M059J (cell line): Measurements from ENCODE around the gene ARL16. TPM values are rescaled to one million over a fixed set of nuclear protein-coding genes. Genes with fewer than 3 reads are reported as not detected.

Experiments
- DNase-seq: peaks from one replicate; pipeline ENCODE4 v3.0.0-alpha.2; 2012; ENCODE audit warnings: low read depth
- total RNA-seq: library from RNA; depleted of rRNA; stranded (reverse); fragments of >200 nt; shearing (Covaris generic); gene quantifications from 2 replicates; pipeline ENCODE4 v1.2.3, GENCODE V29; 2014

Gene ARL16
- total RNA-seq, 1 experiment from 2014 or later: 36.0 TPM

DNA sequence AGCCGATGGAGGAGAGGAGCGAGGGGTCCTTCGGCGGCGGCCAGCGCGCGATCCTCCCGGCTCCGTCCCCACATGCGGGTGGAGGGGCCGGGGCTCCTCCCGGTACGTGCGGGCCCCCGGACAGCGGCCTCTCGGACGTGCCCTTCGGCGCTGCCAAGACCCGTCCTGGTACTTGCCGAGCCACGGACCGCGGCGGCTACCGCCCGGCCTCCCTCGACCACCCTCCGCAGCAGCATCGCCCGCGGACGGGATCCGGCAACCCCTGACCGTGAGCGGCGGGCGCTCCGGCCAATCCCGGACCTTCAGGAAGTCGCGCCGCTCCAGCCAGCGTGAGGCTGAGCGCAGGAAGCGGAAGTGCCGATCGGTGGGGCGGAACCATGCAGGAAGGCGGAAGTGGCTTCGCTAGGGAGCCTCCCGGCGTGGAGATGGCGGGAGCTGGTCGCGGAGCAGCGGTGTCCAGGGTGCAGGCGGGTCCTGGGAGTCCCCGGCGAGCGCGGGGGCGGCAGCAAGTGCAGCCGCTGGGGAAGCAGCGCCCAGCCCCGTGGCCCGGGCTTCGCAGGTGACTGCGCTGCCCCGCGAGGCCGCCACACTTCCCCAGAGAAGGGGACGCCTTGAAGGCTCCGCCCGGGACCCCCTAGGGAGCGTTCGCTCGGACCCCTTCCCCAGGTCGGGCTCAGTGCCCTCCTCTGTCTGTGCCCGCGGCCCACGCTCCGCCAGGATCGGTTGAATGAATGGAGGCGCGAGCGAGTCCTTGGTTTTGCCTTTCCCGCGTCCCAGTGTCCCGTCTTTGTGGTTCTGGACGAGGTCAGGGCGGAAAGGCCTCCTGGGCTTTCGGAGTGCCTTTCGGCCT is 17.0 kb downstream of the ARL16 start, which contains the start of the genes CCDC137 and OXLD1:
TSS of gene CCDC137 (plus strand) at position 396 of the 850 bp plus-strand sequence. CDS start at position 426, 30 bp downstream.
TSS of gene OXLD1 (minus strand) at position 264 of the 850 bp plus-strand sequence. CDS start at position 236, 28 bp downstream.
- DNase-seq: peak; percentile 94

DNA sequence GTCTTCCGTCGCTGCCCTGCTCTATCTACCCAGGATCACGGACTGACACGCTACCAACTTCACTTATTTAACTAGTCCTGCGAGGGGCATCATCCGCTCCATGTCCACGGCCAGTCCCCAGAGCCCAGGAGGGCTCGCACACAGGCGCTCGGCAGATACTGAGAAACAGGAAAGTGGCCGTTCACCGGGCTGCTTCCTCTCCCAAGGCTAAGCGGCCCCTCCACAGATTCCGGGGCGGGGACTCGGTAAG is 17.6 kb downstream of the ARL16 start:
- peak; percentile 29 for DNase-seq

DNA sequence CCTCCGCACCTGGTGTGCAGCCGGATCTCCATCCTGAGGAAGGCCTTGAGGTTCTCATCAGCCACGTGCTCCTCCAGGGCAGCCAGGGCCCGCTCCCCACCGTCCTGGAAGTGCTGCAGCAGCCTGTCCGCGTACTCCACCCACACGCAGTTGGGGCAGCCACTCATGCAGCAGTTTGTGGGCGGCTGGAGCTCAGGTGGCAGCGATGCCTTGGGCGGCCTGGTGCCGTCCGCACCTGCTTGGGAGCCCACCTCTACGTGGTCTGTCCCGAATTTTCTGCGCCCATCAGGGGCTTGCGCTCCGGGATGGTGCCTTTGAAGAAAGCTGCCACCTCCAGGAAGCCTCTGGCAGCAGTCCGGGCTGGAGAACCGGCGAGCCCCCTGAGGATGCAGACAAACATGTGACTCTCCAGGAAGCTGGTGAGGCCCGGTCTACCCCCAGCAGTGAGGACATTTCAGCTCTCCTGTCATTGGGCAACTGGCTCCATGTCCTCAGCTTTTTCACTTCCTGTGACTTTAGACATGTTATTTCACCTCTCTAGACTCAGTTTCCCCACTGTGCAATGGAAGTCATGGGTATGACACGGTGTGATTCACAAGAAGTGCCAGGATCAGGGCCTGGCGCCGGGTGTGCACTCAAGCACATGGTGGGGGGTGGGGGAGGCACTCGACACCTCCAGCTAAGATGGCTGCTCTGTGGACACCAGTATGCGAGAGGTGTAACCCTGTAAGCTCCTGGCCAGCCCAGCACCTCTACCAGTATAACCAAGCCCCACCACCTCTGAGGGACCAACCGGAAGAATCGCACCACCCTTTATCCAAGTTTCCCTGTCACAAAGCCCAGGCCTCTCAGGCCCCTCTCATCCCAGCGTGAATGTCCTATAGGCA is 18.1 kb downstream of the ARL16 start:
- peak; percentile 18 for DNase-seq

DNA sequence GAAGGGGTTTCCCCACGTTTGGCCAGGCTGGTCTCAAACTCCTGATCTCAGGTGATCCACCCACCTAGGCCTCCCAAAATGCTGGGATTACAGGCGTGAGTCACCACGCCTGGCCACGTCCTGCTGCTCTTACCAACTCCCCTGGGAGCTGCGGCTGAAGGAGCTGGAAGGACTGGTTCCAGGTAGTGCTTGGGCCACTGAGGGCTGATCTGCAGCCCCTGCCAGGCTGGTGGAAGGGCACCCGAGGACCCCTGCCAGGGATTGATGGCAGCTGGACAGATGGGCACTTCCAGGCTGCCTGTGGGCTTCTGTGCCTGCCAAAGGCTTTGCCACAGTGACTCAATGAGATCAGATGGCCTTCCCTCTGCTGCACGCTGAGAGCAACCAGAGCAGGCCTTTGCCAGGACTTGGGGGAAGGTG is 19.5 kb downstream of the ARL16 start:
- no peak for DNase-seq

DNA sequence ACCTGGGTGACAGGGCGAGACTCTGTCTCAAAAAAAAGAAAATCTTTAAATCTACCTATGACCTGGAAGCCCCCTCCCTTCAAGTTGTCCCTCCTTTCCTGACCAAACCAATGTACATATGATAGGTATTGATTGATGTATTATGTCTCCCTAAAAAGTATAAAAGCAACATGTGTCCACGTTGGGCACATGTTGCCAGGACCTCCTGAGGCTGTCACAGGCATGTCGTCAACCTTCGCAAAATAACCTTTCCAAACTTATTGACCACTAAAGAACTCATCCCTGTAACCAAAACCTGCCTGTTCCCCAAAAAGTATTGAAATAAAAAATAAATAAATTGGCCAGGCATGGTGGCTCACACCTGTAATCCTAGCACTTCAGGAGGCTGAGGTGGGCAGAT is 21.6 kb downstream of the ARL16 start:
- no peak for DNase-seq

DNA sequence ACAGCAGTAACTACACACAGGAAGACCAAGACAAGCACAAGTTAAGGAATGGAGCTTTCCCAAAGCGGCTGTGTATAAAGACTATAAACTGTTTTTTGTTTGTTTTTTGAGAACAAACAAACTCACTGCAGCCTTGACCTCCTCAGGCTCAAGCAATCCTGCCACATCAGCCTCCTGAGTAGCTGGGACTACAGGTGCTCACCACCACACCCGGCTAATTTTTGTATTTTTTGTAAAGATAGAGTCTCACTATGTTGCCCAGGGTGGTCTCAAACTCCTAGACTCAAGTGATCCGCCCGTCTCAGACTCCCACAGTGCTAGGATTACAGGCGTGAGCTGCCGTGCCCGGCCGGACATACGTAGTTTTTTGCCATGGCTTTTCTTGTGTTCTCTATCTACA is 23.2 kb downstream of the ARL16 start:
- no peak for DNase-seq

DNA sequence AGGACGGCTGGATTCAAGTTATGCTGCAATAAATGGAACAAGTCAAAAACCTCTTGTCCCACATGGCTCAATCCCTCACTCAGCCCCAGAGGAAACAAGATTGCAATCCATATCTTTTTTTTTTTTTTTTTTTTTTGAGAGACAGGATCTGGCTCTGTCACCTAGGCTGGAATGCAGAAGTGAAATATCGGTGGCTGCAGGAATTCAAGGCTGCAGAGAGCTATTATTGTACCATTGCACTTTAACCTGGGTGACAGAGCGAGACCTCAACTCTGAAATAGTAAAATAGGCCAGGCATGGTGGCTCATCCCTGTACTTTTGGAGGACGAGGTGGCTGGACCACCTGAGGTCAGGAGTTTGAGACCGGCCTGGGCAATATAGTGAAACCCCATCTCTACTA is 24.6 kb downstream of the ARL16 start:
- no peak for DNase-seq

DNA sequence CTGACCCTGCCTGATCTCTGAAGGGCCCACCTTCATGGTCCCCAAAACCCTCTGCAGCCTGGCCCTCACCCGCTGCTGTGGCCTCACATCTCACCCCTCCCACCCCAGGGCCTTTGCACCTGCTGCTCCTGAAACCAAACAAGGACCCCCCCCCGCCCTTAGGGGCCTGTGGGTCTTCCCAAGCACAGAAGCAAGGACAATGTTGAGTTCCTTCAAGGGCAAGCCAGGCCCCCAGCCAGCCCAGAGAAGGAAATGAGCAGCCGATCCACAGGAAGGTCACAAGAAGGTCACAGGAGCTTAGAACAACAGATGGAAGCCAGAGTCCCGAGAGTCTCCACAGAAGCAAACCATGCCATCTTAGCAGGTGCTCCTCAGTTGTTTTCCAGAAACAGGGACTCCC is 26.8 kb downstream of the ARL16 start:
- DNase-seq: no peak

DNA sequence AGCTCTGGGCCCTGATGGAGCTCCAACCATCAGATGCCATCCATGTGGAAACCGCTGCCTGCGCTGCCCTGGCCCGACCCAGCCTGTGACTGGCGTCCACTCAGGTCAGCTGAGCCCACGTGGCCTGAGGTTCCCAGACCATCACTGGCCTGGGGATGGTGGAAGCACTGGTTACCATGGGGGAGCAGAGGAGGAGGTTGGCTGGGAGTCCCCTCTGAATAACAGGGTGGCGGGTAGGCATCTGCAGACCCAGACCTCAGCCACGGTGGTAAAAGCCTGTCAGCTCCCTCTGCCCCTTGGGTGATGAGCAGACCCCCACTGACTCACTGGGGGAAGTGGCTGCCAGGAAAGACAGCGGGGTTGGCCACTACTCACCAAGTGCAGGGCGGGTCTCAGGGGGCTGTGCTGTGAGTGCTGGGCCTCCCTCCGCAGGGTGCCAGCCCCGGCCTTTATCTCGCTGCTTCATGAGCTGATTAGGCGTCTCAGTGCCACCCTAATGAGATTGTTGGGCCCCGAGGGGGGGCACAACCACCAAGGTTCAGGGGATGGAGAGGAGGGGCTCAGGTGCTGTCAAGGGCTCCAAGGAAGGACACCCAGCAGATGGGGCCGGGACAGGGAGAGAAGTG is 27.4 kb downstream of the ARL16 start, which contains the start of gene PDE6G:
TSS of gene PDE6G (minus strand) at position 425 of the 626 bp plus-strand sequence. CDS start 3,237 bp downstream, outside the sequence.
- DNase-seq: no peak

DNA sequence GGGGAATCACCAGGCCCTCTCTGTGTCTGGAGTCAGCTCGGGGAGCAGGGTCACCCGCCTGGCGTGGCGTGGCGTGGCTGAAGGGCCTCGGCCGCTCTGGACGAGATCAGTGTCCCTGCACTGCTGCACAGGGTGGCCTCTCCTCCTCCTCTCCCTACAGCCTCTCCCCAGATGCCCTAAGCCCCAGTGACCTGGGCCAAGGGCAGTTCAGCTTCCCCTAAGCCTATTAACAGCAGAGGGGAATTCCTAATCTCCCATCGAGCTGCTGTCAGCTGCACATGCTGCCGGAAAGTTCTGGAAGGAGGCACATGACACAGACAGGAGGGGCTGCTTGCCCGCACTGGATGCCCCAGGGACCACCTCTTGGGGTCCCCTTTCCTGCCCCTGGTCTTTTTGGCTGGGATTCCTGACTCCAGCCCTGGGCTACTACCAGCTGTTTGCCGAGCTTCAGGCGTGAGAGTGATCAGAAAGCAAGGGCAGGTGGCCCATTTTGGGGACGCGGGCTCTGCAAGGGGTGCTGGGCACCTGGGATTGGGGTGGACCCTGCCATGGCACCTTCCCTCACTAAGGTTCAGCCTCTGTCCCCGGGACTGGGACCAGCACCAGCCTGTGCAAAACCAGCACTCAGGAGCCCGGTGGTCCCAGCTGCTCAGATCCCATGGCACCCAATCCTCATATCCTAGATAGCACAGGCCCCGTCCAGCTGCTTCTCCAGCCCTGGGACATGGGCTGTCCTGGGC is 28.0 kb downstream of the ARL16 start:
- no peak for DNase-seq

DNA sequence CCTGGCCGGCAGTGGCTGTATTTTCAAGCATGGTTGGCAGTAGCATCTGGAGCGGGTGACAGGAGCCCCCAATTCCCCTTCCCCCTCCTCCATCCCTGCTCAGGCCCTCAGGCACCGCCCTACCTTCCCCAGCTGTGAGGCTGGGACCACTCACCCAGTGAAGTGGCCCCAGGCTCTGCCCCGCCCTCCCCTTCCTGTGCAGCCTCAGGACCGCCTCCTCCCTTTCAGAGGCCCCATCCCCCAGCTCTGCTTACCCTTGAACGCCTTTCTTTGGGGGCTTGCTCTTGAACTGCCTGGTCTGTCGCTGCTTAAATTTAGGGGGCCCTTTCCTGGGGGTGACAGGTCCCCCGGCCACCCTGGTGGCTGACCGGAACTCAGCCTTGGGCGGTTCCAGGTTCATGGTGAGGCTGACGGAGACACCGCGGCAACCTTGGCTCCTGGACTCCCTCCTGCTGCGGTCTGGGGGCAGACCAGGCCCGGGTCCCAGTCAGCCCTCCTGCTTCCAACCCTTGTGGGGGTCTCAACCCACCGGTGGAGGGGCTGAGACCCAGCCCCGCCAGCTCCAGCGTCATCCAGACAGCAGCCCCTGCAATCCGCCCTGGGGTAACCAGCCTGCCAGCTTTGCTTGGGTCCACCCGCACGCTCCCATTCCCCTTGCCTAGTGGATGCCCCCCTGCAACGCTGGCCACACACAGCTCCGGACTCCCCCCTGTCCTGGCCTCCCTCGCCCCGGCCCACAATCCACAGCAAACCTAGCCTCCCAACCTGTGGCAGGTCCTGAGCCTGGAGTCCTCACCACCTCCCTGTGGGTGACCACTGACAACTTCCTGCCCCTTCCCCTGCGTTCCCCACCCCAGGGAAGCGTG is 30.5 kb downstream of the ARL16 start:
- DNase-seq: no peak

DNA sequence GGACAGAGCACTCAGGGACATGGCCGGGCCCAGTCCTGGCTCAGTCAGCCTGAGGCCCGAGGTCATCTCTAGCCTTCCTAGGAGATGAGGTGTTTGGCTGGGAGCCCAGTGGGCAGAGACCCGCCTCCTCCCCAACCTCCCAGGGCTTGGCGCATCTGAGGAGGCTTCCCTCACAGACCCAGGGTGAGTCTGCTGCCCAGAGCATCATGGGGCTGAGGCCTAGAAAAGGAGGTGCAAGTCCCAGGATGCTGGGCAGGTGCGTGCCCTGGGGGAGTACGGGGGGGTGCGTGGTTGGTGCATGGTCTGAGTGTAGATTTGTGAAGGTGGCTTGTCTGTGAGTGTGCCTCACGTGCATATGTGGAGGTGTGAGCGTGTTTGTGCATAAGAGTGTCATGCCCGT is 31.9 kb downstream of the ARL16 start:
- DNase-seq: peak; percentile 96

DNA sequence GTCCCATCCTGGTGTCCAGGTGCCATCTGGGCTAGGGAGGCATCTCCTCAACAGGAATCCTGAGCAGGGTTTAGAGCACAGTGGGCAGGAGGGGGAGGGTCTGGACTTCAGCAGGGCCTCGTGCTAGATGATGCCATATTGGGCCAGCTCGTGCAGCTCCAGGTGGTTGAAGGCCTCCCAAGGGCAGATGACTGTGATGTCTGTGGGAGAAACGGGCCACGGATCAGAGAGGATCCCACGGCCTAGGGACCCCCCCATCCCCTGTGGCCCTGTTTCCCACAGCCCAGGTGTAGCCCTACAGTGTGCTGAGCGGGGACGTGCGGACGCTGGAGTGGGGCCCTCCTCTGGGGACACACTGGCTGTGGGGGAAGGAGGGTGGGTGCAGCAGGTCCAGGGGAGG is 32.6 kb downstream of the ARL16 start:
- DNase-seq: no peak

DNA sequence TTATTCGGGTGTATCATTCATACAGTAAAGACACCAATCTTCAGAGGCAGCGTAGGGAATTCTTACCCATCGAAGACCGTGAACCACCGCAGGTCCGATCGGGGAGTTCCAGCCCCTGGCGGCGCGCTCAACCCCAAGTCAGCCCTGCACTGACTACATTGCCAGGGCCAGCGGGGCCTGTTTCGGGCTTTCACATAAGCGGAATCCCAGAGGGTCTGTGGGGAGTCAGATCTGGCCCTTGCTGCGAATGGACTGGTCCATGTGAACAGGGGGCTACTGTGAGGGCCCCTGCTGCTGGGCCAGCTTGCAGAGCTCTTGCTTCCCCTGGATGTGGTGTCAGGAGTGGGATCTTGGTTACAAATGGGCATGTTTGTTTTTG is 34.9 kb downstream of the ARL16 start:
- DNase-seq: no peak

DNA sequence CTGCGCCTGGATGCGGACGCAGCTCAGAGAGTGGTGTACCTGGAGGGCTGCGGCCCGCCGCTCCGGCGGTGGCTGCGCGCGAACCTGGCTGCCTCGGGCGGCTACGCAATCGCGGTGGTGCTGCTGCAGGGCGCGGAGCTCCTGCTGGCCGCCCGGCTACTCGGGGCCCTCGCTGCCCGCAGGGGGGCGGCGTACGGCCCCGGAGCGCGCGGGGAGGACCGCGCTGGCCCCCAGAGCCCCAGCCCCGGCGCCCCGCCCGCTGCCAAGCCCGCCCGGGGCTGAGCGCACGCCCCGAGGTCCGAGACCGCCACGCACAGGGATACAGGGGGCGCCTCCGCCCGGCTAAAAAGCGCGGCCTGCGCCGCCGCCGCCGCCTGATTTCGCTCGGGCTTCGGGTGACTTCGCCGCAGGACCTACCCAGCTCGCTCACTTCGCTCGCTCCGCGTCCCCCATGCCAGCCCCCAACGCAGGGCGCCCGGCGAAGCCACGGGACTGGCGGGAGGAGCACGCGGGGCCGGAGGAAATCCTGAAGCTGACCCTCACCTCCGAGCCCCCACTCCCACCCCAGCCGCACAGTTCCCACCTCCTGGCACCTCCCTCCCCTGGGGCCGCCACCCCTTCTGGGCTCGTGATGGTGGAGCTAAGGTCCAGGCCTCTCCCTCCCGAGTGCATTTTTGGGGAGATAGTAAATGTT is 35.4 kb downstream of the ARL16 start:
- no peak for DNase-seq

DNA sequence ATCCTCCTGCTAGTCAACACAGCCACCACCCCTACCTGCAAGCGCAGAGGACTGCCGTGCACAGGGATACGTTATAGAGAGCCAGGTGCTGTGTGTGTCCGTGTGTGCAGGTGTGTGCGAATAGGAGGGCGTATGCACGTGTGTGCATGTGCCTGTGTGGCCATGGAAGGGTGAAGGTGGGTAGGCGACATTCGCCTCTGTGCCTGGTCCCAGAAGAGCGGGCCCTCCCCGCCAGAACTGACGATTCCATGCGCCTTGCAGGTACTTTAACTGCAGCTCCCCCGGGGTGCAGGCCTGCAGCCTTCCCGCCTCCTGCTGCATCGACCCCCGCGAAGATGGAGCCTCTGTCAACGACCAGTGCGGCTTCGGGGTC is 36.0 kb downstream of the ARL16 start:
- no peak for DNase-seq

DNA sequence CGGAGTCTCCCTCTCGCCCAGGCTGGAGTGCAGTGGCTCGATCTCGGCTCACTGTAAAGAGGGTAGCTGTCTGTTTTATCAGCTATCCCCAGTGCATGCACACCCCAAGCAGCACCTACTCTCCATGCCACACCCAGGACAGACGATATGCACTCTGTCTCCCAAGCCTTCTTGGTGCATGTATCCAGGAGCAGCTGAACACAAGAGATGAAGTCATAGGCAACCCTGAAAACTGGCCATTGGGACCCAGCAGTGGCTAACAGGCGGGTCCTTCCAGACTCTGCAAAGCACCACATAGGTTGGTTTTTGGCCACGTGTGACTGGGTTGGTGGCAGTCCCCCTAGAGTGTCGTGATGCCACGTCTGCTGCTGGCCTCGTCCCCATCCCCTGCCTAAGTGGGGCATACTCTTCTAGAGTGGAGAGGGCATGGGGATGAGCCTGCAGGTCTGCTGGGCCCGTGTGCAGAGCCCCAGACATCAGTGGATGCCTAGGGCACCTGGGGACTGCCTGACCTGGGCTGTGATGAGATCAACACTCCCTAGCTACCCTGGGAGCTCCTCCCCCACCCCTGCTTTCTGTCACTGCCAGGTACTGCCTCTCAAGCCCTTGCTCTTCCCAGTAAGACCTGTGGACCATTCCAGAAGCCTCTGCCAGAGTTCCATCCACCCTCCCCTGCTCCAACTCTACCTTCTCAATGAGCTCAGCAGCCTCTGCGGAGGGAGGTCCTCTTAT is 36.6 kb downstream of the ARL16 start:
- DNase-seq: no peak

DNA sequence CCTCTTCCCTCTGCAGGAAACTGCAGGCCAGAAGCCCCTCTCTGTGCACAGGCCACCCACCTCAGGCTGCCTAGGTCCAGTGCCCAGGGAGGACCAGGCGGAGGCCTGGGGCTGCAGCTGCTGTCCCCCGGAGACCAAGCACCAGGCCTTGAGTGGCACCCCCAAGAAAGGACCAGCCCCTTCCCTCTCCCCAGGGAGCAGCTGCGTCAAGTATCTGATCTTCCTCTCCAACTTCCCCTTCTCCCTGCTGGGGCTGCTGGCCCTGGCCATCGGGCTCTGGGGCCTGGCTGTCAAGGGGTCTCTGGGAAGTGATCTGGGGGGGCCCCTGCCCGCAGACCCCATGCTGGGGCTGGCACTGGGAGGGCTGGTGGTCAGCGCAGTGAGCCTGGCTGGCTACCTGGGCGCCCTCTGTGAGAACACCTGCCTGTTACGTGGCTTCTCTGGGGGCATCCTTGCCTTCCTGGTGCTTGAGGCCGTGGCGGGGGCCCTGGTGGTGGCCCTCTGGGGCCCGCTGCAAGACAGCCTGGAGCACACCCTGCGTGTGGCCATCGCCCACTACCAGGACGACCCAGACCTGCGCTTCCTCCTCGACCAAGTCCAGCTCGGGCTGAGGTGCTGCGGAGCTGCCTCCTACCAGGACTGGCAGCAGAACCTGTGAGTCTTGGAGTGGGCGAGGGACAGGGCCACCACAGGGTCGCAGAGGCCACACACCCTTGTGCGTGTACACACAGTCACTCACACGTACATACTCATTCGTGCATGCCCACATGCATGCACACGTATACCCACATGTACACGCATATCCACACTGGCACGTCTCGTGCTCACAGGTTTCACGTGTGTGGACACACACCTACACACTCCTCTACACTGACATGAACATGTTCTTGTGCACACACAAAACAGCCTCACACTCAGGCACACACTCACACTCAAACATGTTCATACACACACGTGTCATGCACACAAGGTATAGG is 38.3 kb downstream of the ARL16 start:
- DNase-seq: no peak
